AG10803 (cell line): ENCODE data around the gene LITAF.

Experiments used
- DNase-seq: peaks from one replicate; pipeline ENCODE4 v3.0.0; 2010; ENCODE audit warnings: low read depth
- H3K4me3 ChIP-seq: 2 replicates; pipeline ENCODE4 v1.5.1; 2011; ENCODE audit warnings: mild to moderate bottlenecking, low read length, control low read depth
- TF ChIP-seq, protein P1 (sequence below): conservative IDR thresholded peaks from 2 replicates; pipeline ENCODE4 v1.5.1; 2011; ENCODE audit warnings: mild to moderate bottlenecking, low read length, control low read depth, inconsistent platforms

Gene LITAF

DNA sequence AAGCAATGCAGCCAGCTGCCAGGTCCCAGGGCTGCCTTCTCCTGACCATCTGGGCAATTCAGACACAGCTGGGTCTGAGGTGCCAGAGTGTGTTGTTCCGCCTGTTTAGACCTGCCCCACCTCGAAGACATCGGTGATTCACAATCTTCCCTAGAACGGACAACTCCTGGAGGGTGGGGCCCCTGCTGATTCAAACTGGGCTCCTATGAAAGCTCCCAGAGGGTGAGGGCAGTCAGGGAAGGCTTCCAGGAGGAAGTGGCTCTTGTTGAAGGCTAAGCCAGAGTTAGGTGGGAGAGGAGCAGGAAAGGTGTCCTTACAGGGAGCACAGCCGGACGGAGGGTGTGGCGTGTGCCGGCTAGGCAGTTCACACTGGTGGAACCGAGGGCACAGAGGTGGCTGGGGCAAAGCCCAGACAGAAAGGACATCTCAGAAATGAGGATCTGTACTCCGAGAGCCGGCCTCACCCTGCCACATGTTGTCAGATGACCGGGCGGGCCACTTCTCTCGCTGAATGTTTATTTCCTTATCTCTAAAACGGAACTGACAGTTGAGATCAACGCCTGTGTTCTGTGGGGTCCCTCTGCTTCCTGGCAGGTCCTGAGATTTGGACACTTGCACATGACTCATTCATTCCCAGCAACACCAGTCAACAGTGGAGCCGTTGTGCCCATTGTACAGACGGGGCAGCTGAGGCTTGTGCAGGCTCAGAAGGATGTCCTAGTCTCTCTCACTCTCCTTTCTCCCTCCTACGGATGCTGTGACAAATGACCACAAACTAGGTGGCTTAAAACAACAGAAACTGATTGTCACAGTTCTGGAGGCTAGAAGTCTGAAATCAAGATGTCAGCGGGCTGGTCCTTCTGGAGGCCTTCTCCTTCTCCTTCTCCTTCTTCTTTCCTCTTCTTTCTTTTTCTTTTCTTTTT lies 26.9 kb upstream of the LITAF start:
- no peak for DNase-seq

GRCh38 chr16:11612665-11613025 lies 25.9 kb upstream of the LITAF start:
- TF ChIP-seq, protein P1, sequence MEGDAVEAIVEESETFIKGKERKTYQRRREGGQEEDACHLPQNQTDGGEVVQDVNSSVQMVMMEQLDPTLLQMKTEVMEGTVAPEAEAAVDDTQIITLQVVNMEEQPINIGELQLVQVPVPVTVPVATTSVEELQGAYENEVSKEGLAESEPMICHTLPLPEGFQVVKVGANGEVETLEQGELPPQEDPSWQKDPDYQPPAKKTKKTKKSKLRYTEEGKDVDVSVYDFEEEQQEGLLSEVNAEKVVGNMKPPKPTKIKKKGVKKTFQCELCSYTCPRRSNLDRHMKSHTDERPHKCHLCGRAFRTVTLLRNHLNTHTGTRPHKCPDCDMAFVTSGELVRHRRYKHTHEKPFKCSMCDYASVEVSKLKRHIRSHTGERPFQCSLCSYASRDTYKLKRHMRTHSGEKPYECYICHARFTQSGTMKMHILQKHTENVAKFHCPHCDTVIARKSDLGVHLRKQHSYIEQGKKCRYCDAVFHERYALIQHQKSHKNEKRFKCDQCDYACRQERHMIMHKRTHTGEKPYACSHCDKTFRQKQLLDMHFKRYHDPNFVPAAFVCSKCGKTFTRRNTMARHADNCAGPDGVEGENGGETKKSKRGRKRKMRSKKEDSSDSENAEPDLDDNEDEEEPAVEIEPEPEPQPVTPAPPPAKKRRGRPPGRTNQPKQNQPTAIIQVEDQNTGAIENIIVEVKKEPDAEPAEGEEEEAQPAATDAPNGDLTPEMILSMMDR, result no peak
- no peak overlapping the region for H3K4me3 ChIP-seq
- no peak for DNase-seq

More for the DNA sequence above, 26.9 kb upstream of the LITAF start:
- TF ChIP-seq, protein P1, result no peak
- H3K4me3 ChIP-seq, result no peak overlapping the region

DNA sequence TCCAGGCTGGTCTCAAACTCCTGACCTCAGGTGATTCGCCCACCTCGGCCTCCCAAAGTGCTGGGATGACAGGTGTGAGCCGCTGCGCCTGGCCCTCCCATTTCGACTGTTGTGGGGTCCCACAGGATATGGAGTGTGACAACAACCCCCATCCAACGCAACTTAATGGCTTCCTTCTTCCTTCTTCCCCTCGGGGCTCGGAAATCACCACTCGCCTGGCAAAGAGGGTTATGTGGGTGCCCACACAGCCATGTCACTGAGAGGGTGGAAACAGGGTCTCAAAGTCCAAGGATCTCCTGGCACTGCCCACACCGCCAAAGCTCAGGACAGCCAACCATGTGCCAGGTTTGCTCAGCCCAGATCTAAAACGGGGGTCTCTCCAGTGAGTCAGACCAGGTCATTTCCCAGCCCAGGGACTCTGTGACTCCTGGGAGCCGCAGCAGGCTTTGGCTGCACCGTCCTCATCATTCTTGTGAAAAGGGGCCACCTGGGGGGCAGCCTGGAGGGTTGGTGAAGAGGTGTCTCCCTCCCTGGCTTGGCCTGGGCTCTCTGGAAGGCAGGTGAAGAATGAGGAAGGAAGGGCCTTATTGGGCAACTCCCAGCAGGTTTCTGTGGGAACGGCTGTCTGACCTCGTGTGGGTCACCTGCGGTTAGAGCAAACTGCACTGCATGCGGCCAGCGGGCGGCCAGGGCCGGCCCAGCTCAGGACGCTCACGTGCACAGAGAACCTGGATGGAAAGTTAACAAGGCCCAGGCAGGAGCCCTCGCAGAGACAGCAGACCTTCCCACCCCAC lies 25.3 kb upstream of the LITAF start:
- DNase-seq, result no peak
- TF ChIP-seq, protein P1, result no peak
- no peak overlapping the region for H3K4me3 ChIP-seq

DNA sequence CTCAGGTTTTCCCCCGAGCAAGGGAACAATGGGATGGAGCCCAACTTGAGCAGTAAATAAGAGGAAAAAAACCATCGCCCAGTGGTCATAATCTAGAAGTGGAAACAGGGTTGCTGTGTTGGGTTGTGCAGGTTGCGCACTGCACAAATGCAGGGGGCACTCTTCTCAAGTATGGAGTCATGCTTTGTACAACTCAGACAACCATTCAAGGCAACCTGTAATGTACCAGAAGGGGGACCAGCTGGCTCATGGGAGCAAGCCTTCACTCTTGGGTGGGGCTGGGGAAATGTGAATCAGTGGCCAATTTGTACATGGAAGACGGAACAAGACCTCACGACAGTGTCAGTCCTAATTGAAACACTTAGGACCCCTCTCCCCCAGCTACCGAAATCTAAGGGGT lies 23.9 kb upstream of the LITAF start:
- TF ChIP-seq, protein P1, result no peak
- H3K4me3 ChIP-seq, result no peak overlapping the region
- no peak for DNase-seq

GRCh38 chr16:11610121-11610505 lies 23.4 kb upstream of the LITAF start:
- no peak for DNase-seq

GRCh38 chr16:11609474-11610120 lies 22.9 kb upstream of the LITAF start:
- no peak for DNase-seq
- no peak overlapping the region for H3K4me3 ChIP-seq
- TF ChIP-seq, protein P1, result no peak

More at GRCh38 chr16:11610121-11610505, 23.4 kb upstream of the LITAF start:
- no peak overlapping the region for H3K4me3 ChIP-seq
- TF ChIP-seq, protein P1, result no peak
